Esophagus muscularis mucosa (tissue), 4 donors: ENCODE results near the gene CTNNA1. TPM values are rescaled to one million over a fixed set of nuclear protein-coding genes. Genes with fewer than 3 reads are reported as not detected.

ENCODE experiments used
- DNase-seq: peaks from one replicate; pipeline ENCODE4 v3.0.0-alpha.2; 2017; ENCODE audit errors: extremely low spot score
- H3K27ac ChIP-seq, 4 donors: fragments of 200-600 bp; sonication (generic); replicated peaks in 1 of 4; 1 replicate in 3 of 4; 2 replicates in 1 of 4; pipeline ENCODE4 v1.5.1; 2016 to 2019; ENCODE audit warnings: mild to moderate bottlenecking in 1 of 4
- H3K27me3 ChIP-seq, 4 donors: fragments of 200-600 bp; sonication (generic); one replicate each; pipeline versions ENCODE4 v1.5.1 to v1.6.0; 2016 to 2019
- H3K36me3 ChIP-seq, 4 donors: fragments of 200-600 bp; sonication (generic); one replicate each; pipeline ENCODE4 v1.5.1; 2016 to 2019
- H3K4me1 ChIP-seq, 4 donors: fragments of 200-600 bp; sonication (generic); one replicate each; pipeline ENCODE4 v1.5.1; 2016 to 2019
- H3K4me3 ChIP-seq, 4 donors: fragments of 200-600 bp; sonication (generic); 1 replicate in 2 of 4; 2 replicates in 2 of 4; pipeline ENCODE4 v1.5.1; 2016 to 2019; ENCODE audit warnings: mild to moderate bottlenecking in 4 of 4, moderate library complexity in 1 of 4
- H3K9me3 ChIP-seq, 4 donors: fragments of 200-600 bp; sonication (generic); 1 replicate in 3 of 4; 2 replicates in 1 of 4; pipeline ENCODE4 v1.5.1; 2016 to 2019
- CTCF ChIP-seq, 3 experiments: fragments of 200-600 bp in 2 of 3; fragments of 450-650 bp in 1 of 3; sonication (generic) in 2 of 3; IDR thresholded peaks; one replicate each; pipeline ENCODE4 v1.5.1; 2017 to 2019; ENCODE audit warnings: antibody characterized with exemption in 3 of 3, mild to moderate bottlenecking in 2 of 3, moderate library complexity in 1 of 3
- EP300 ChIP-seq: sonication (generic); formaldehyde crosslinking; IDR thresholded peaks from one replicate; pipeline ENCODE4 v1.6.1; 2017; ENCODE audit warnings: antibody characterized with exemption
- POLR2A ChIP-seq: fragments of 450-650 bp; IDR thresholded peaks from one replicate; pipeline ENCODE4 v1.6.1; 2017; ENCODE audit warnings: antibody characterized with exemption, moderate library complexity, mild to moderate bottlenecking, low read depth
- POLR2AphosphoS5 ChIP-seq, 2 donors: sonication (generic); formaldehyde crosslinking; IDR thresholded peaks; one replicate each; pipeline ENCODE4 v1.6.1; 2017; ENCODE audit warnings: antibody characterized with exemption in 2 of 2
- WGBS: methylation state at CpG from one replicate; pipeline ENCODE4 v1.1.5; 2018; 5-methylcytosine and 5-hydroxymethylcytosine counted together
- intact Hi-C: fragments of 100-400 bp; cut with DNase I; formaldehyde crosslinking; loops from one replicate; pipeline ENCODE4 v1.15.1; 2023
- total RNA-seq, 4 donors: library from RNA; depleted of rRNA; stranded (reverse); fragments of >200 nt; gene quantifications; one replicate each; pipeline versions ENCODE4 v1.1.0 to v1.2.1, GENCODE V29; 2016

CTNNA1 gene
- total RNA-seq, 4 donors from 2014 or later: 335 to 423 (median 369) TPM

GRCh38 chr5:138898742-138899141 lies 145.5 kb downstream of the CTNNA1 start:
- intact Hi-C loops: no loop called here
- Histone ChIP-seq H3K27me3 (no peaks in the 10 kb centered on the region), H3K27ac (no peak overlapping the region), H3K9me3 (no peaks in the 10 kb centered on the region), H3K36me3 (peaks cover 3 to 36% (median 18%) of the 10 kb centered on the region in 4 donors), H3K4me1 (peaks cover 7 to 19% (median 16%) of the 10 kb centered on the region in 4 donors), H3K4me3 (no peak overlapping the region)
- no peak for TF ChIP-seq CTCF (IDR thresholded peaks at IDR 0.05)
- no peak for TF ChIP-seq POLR2A
- no peak for TF ChIP-seq EP300
- no peak for TF ChIP-seq POLR2AphosphoS5 (IDR thresholded peaks at IDR 0.05)
- DNase-seq: no peak
- WGBS: 96% methylated on average over 2 of the region's 2 CpGs

GRCh38 chr5:138900281-138900965 lies 147.2 kb downstream of the CTNNA1 start:
- WGBS: 65% methylated on average over 6 of the region's 6 CpGs

GRCh38 chr5:138901716-138902115 lies 148.5 kb downstream of the CTNNA1 start:
- 88% methylated on average over 2 of the region's 2 CpGs for WGBS
- H3K27me3 ChIP-seq: no peaks in the 10 kb centered on the region
- no peak overlapping the region for H3K27ac ChIP-seq
- peaks cover 3 to 59% (median 30%) of the 10 kb centered on the region in 4 donors for H3K36me3 ChIP-seq
- H3K4me1 ChIP-seq: peaks cover 7 to 22% (median 17%) of the 10 kb centered on the region in 4 donors
- H3K4me3 ChIP-seq: no peak overlapping the region
- DNase-seq: no peak
- intact Hi-C loops: no loop called here
- H3K9me3 ChIP-seq: no peaks in the 10 kb centered on the region
- no peak for TF ChIP-seq EP300
- TF ChIP-seq CTCF (IDR thresholded peaks at IDR 0.05): no peak
- TF ChIP-seq POLR2AphosphoS5 (IDR thresholded peaks at IDR 0.05): no peak
- no peak for TF ChIP-seq POLR2A

More at GRCh38 chr5:138900281-138900965, 147.2 kb downstream of the CTNNA1 start:
- Histone ChIP-seq H3K27ac (peak overlapping the region in 3 of 4 donors; percentile 0 to 14 (median 2)), H3K9me3 (no peaks in the 10 kb centered on the region), H3K4me1 (peaks cover 7 to 22% (median 17%) of the 10 kb centered on the region in 4 donors), H3K4me3 (no peak overlapping the region), H3K27me3 (no peaks in the 10 kb centered on the region), H3K36me3 (peaks cover 3 to 46% (median 24%) of the 10 kb centered on the region in 4 donors)
- no peak for TF ChIP-seq CTCF (IDR thresholded peaks at IDR 0.05)
- peak; percentile 16 to 35 for TF ChIP-seq POLR2AphosphoS5 (IDR thresholded peaks at IDR 0.05)
- TF ChIP-seq POLR2A: no peak
- TF ChIP-seq EP300: no peak
- intact Hi-C loops: no loop called here
- DNase-seq: no peak

- Histone ChIP-seq H3K4me1 (peaks cover 7 to 22% (median 17%) of the 10 kb centered on the region in 4 donors), H3K36me3 (peaks cover 3 to 68% (median 40%) of the 10 kb centered on the region in 4 donors), H3K27ac (peak overlapping the region in 2 of 4 donors; percentile 13 to 20), H3K4me3 (no peak overlapping the region), H3K9me3 (no peaks in the 10 kb centered on the region), H3K27me3 (no peaks in the 10 kb centered on the region)
- 73% methylated on average over 10 of the region's 10 CpGs for WGBS
- intact Hi-C loops: no loop called here
- TF ChIP-seq POLR2A (no peak), POLR2AphosphoS5 (IDR thresholded peaks at IDR 0.05) (peak in 1 of 2 donors; percentile 56), CTCF (IDR thresholded peaks at IDR 0.05) (no peak)
- DNase-seq: no peak
Observed at GRCh38 chr5:138903130-138903775, 150.0 kb downstream of the CTNNA1 start.
